Gastrocnemius medialis (tissue), 4 donors: Measurements from ENCODE around the gene GRID1.

Source experiments
- CTCF ChIP-seq, 5 experiments: fragments of 450-650 bp in 3 of 5; fragments of 200-600 bp in 2 of 5; sonication (generic) in 2 of 5; IDR thresholded peaks in 4 of 5; conservative IDR thresholded peaks in 1 of 5; 1 replicate in 4 of 5; 2 replicates in 1 of 5; pipeline ENCODE4 v1.5.1; 2016 to 2019; ENCODE audit warnings: antibody characterized with exemption in 5 of 5, mild to moderate bottlenecking in 3 of 5, moderate library complexity in 3 of 5
- POLR2A ChIP-seq, 2 donors: fragments of 450-650 bp; IDR thresholded peaks; one replicate each; pipeline ENCODE4 v1.6.1; 2017; ENCODE audit warnings: antibody characterized with exemption in 2 of 2, mild to moderate bottlenecking in 2 of 2, moderate library complexity in 2 of 2

GRCh38 chr10:85635650-85636049, 730.9 kb downstream of the GRID1 start:
- TF ChIP-seq CTCF (IDR thresholded peaks at IDR 0.05 in 4 of 5, conservative IDR thresholded peaks at IDR 0.05 in 1 of 5) (no peak), POLR2A (IDR thresholded peaks at IDR 0.05) (no peak)
